ENCODE measurements around the gene POGZ.

Gene POGZ

DNA sequence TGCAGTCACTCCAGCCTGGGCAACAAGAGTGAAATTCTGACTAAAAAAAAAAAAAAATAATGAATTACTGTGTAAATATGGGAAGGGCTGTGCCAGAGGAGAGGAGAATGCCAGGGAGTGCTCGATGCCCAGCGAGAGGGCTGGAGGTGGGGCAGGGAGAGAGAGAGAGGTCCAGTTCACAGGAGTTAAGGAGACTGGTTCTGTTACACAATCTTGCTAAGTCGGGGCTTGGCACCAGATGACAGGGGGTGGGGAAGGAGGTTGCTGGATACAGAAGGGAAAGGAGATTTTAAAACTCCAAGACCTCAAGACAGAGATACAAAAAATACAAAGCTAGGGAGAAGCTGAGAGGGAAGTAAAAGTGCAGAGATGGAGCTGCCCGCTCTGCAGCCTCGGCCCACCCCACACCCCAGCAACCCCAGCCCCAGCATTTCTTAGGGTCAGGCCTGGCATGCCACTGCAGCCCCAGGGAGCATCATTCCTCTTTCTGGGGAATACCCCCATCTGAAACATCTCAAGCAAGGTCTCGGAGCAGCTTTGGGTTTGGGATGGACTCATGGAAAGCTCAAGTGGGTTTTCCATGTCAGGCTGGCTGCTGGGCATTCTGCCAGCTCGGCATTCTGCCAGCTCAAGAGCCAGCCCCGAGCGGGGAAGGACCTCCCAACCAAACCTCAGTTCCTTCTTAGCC is 87.8 kb downstream of the POGZ start:
- no peak for DNase-seq (ENCODE audit: low read depth)

DNA sequence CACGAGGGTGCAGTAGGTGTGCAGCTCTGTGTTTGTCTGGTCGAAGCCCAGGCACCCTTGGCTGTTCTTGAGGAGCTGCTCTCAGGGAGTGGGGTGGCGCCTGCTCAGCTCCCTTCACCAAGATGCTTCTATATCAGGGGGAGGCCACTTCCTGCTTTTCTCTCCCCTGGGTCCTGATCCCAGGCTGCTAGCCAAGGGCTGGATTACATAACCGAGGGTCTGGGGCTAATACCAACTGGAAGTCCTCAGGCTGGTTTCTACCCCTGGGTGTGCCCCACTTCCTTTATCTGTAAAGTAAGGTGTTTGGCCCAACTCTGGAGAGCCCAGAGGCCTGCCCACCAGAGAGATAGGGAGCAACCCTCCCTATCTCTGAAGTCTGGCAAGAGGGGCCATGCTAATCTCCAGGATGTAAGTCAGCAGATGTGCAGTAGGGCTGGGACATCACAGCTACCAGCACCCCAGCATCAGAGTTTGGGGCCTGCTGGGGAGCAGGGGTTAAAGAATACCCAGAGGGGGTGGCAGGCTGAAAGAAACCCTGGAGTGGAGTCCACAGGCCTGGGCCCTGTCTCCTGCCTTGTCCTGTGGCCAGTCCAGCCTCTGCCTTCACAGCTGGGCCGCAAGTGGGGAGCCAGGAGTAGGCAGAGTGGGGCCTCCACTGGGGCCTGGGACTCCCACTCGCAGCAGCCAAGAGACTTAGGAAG is 88.9 kb downstream of the POGZ start:
- DNase-seq (ENCODE audit: low read depth), result no peak

DNA sequence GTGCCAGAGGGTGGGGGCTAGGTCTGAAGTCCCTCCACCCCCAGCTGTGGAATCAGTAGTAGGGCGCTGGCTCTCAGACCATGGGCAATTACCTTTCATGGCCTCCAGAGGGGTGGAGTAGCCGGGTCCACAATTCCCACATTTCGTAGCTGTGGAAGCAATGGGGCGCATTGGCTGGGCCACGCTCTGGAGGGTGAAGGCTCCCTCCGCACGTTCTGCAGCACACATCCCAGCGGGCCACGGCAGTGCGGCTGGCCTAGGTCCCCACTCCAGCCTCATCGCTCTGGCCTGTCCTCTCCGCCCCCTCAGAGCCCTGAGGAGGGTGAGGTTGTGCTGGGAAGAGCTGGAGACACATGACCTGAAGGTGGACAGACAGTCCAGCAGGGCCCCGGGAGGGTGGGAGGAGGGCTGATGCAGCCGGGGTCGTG is 89.7 kb downstream of the POGZ start:
- no peak for DNase-seq (ENCODE audit: low read depth)

DNA sequence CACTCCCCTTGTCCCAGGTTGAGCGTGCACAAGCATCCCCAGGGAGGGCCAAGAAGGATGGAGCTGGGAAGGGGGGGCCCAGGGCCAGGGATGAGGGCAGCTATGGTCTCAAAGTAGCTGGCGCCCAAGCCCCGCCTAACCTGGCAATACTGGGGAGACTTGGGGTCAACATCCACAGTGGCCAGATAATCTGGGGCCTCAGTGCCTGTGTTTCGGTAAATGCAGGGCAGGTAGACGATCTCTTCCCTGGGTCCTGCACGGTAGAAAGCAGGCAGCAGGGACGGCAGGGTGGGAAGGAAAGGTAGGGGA is 90.0 kb downstream of the POGZ start:
- DNase-seq (ENCODE audit: low read depth), result no peak

DNA sequence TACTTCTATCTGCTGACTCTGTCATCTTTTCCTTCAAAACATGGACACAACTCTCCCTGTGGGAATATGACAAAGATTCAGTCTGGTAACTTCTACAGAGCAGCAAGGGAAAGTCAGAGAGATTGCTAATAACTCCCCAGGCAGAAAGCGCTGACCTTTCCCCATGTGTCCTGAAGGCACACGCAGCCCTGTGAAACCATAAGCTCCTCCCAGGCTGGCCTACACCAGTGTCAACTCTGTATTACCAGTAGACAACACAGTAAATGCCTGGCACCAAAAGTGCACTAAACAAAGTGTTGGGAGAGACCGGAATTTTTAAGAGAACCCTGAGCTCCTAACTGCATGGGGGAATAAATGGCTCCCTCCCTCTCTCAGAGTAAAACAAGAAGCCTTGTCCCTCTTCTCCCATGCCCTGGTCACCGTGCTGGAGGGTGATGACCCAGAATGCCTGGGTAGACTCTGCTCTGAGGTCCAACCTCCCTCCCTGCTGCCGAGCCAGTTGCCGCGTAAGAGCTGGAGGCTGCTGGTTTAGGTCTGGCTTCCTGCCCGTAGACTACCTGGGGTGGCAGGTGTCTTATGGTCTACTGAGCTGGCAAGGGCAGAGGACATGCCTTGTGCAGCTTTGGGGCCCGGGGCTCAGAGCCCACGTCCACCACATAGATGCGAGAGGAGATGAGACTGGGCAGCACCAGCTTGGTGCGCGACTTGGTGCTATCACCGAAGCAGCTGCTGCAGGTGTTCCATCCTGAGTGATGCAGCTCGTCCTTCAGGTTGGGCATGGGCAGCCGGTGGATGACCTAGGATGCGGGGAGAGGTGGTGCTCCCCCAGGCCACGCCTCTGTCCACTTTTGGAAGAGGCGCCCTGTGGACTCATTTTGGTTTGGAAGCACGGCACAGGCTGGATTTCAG is 90.6 kb downstream of the POGZ start:
- no peak for DNase-seq (ENCODE audit: low read depth)

DNA sequence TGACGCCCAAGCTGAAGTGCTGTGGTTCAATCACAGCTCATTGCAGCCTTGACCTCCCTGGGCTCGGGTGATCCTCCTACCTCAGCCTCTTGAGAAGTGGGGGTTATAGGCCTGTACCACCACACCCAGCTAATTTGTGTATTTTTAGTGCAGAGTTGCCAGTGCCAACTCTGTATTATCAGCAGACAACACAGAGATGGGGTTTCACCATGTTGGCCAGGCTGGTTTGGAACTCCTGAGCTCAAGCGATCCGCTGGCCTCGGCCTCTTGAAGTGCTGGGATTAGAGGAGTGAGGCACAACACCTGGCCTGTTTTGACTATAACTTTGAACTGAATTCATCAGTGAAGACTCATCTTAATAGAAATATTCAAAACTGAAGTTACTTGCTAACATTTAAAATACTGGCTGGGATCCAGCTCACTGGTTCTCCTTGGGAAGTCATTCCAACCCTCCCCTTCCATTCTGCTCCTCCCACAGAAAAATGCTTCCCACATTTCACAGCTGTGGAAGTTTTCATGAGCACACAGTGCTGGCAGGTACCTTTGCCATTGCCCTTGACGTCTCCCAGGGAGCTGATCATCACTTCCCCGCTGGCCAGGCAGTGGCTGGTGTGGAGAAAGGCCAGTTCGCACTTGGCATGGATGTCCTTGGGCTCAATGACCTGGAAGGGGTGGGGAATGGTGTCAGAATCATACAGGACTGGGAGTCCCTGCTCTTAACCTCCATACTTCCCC is 91.5 kb downstream of the POGZ start:
- DNase-seq (ENCODE audit: low read depth), result no peak

DNA sequence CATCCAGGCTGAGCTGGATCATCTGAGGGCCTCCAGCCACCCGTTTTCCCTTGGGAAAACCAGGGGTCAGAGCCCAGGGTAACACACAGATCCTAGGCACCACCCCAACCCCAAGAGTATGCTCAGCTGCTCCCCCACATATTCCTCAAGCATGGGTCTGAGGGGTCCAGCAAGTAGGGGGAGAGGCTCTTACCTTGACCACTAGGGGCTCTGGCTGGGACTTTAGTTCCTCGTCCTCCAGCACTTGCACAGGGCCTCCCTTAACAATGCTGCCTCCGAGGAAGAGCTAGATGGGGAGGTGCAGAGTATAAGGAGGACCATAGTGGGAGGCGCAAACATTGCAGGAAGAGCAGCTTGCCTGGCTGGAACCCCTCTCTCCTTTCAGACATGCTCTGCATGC is 94.3 kb downstream of the POGZ start:
- DNase-seq (ENCODE audit: low read depth), result no peak

DNA sequence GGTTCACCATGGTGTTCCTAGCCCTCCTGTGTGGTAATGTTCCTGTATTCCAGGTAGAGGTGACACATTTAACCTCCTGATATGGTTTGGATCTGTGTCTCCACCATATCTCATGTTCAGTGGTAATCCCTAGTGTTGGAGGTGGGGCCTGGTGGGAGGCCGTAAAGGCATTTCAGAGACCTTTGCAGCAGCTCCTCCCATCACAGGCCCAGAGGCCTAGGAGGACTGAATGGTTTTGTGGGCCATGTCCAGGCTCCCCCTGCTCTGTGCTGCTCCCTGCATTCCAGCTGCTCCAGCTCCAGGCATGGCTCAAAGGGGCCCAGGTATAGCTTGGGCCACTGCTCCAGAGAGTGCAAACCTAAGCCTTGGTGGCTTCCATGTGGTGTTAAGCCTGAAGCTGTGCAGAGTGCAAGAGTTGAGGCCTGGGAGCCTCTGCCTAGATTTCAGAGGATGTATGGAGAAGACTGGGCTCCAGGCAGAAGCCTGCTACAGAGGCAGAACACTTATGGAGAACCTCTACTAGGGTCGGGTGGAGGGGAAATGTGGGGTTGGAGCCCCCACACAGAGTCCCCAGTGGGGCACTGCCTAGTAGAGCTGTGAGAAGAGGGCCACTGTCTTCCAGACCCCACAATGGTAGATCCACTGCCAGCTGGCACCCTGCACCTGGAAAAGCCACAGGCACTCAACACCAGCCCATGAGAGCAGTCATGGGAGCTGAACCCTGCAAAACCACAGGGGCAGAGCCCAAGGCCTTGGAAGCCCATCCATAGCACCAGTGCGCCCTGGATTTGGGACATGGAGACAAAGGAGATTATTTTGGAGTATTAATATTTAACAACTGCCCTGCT is 96.8 kb downstream of the POGZ start:
- DNase-seq (ENCODE audit: low read depth), result no peak

DNA sequence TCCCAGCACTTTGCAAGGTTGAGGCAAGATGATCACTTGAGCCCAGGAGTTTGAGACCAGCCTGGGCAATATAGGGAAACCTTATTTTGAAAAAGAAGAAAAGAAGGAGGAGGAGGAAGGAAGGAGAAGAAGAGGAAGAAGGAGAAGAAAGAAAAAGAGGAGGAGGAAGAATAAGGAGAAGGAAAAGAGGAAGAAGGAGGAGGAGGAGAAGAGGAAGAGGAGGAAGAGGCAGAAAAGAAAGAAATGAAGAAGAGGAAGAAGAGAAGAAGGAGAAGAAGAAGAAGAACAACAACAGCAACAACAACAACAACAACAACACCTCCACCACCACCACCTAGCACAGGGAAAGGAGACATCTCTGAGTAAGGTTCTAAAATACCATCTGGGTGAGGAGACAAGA is 97.4 kb downstream of the POGZ start:
- DNase-seq (ENCODE audit: low read depth), result no peak

DNA sequence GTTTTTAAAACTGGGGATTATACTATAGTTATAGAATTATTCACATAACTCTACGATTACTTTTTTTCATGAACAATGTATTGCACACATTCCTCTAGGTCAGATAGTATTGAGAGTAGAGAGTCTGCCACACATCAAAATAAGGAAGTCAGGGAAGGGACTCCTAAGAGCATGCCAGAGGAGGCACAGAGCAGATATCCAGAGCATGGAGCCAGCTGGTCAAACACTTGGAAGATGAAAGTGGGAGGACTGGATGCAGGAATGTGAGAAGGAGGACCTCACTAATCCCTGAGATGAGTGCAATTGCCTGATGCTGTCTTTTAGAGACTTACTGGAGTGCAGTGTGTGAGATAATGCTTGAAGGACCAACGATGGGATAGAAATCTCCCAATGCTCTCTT is 102.6 kb downstream of the POGZ start:
- DNase-seq (ENCODE audit: low read depth), result no peak

Measured in activated T-cell treated with anti-CD3 and anti-CD28 coated beads for 48 hours (primary cell).